NCI-H1092 treated with DMSO at 0.1 percent for 48 hours (cell line): ENCODE data around the gene ECI2.
A peak's percentile ranks its signal among the peaks of the same experiment; 100 is the strongest.
"Not testable (repeated sequence)": the region's sequence is repeated elsewhere in the genome, so short reads cannot be mapped to it uniquely, and the experiment has no call there.

ENCODE experiments used
- DNase-seq: peaks from one replicate; lab custom pipeline; 2025; lab: John Stamatoyannopoulos, UW

Gene ECI2

DNA sequence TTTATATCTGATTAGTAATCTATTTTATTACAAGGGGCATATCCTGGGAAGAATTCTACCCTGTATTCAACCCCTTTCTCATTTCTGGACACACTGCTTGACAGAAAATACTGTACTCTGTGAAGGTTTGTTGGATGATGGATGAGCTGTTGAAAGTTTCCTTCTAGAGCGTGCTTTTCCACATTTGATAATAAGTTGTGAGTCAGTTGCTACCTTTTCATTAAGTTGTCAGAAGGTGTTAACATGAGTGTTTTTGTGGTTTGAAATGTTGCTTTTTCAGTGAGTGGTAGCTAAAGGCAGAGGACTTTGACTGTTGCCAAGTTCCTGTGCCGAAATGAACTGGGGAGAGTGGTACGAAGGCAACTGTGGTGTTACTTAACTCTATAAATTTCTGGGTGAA is 3.9 kb upstream of the ECI2 start:
- no peak for DNase-seq

DNA sequence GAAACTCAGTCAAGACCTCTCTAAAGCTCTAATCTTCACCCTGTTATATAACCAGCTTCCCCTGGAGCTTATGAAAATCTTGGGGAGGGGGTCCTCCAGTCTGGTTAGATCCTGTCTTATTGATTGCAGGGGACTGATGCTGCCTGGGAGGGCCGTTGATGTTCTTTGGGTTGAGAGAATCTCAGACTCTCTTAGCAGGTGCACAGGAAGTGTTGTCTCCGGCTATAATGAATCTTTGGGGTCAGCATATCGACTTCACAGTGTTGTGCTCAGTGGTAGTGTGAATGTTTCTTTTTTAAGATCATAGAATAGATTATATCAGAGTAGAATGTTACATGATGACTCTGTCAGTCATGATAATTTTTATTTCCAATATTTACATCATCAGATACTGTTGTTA is 2.8 kb upstream of the ECI2 start:
- DNase-seq = no peak

DNA sequence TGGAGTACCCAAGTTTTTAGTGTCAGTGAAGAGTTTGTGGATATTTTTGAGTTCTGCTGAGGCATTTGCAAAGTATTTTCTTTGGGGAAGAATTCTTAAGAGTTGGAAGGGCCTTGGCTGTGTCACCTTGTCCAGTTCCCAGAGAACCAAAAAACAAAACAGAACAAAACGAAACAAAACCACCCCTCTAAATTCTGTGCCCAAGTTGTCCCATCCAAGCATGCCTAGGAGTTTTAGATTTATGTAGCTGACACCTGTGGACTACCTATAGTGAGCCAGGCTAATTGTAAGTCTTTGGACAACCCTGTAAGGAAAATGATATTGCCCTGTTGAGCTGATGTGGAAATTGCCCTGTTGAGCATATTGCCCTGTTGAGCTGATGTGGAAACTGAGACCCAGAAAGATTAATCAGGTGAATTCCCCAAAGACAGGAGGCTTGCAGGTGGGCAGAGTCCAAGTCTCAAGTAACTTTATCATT is 1.0 kb upstream of the ECI2 start:
- no peak for DNase-seq

DNA sequence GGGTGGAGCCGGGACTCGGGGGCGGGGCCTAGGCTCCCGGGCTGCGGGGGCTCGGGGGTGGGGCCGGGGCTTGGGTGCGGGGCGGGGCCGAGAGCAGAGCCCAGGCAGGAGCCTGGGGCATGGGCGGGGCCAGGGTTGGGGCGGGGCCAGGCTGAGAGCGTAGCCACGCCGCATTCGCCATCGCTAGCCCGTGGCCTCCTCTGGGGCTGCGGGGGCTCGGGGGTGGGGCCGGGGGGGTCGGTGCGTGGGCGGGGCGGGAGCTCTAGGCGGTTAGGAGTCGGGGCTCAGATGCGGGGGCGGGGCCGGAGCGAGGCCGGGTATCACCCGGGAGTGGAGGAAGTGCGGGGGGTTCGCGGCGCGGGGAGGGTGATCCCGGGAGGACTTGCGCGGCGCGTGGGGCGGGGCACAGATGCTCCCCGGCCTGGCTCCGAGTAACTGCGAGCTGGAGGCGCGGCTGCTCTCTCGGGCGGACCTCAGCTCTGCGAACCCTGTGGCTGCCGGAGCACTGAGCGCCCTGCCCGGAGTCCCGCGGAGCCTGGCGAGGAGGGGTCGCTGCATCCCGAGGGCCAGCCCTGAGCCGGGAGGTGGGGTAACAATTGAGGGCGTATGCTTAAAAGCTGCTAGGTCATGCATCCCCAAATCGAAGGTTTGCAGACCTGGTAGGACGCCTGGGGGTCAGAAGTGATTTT is 434 bp upstream of the ECI2 start:
- peak; percentile 61 for DNase-seq

DNA sequence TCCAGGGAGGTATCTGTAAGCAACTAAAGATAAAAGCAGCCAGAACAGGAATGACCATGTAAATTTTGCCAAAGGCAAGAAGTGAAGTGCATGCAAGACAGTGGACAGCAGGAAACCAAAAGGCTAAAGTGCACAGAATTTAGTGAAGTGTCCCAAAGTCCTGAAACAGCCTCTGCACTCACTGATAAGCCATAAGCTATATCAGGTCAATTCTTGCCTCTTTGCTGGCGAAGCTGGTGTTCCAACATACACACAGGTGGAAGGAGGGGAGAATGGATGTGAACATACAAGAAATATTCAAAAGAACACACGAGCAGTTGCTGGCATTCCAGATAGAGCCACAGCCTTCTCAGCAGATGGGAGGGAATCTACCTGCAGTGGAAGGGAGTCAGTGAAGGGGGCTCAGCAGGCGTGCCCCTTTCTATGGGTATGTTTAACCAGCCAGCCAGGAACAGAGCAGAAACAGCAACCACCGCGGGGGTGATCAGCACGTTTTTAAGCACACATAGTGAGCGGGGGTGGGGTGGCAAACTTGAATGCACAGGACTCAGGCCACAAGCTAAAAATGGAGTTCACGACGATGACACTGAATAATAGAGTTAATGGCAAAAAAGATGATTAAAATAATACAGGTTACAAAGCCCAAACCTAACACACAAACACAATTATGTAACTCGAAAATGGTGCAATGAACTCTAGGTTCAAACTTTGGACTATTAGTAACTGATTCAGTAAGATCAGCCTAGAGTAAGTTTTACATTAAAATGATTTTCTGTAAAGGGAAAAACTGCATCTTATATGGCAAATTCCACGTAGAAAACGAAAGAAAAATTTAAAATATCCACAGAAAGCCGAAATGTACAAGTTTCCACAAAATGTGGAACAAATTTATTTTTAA is 1.2 kb downstream of the ECI2 start:
- DNase-seq = no peak

DNA sequence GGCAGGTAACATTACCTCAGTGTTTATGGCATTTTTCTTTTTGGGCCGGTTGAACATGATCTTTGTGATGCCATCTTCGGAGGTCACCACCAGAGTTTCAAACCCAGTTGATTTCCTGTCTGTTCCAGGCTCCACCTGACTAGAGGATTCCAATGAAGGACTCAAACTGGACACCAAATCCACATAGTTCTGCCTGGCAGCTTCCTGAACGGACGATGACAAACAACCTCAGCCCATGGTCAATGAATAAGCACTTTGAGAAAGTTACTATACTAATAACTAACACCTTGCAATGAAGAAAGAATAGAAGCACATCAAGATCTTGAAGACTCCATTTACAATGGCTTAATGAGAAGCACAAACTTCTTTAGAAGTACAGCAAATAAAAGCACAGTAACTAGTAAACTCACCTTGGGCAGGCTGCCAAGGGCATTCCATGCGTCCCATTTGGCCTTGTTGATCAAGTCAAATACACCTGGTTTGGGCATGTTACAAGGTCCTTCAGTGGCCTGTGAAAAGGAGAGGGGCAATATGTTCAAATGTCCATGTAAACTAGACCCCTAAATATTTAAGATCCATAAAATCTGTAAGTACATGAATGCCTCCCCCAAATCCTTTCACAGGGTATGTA is 4.9 kb downstream of the ECI2 start:
- no peak for DNase-seq

DNA sequence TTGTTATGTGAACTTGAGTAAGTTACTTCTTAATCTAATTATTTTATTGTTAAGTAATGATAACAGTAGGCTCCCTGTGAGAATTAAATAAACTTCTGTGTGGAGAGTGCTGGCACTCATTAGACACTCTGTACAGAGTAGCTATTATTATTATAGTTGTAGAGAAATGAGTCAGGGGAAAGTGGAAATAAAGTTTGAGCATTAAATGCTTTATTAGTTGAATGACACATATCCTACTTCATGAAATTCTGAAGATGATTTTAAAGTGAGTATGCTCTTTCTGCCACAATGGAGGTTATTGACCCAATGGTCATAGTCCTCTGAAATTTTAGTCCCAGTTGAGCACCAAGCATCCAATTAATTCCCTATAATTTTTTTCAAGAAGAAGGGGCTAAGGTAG is 5.9 kb downstream of the ECI2 start:
- DNase-seq = no peak

DNA sequence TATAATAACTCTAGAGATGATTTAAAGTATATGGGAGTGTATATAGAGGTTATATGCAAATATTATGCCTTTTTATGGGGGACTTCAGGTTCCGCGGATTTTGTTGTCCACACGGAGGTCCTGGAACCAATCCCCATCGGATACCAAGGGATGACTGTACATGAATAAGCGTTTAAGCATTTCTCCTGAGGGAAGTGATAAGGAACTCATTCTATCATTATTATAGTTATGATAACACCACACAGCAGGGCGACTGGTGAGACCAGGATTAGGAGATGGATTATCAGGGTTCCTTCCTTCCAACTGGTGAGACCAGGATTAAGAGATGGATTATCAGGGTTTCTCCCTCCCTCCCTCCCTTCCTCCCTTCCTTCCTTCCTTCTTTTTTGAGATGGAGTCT is 6.6 kb downstream of the ECI2 start:
- DNase-seq = no peak

DNA sequence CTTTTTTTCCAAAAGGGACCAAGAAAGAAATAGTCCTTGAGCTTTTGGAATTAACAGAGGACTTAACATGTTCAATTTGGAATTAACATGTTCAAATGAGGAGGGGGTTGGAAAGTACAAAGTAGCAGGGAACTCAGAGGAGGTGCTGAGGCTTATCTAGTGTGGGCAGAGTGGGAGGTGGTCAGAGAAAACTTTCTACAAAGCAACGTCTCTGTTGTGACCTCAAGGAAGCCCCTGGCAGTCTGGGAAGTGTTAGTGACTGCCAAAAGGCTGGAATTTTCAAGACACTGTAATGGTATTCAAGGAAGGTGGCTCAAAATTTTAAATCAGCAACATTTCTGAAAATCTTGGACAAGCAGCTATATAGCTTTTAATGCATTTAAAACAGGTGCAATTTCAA is 7.3 kb downstream of the ECI2 start:
- no peak for DNase-seq

DNA sequence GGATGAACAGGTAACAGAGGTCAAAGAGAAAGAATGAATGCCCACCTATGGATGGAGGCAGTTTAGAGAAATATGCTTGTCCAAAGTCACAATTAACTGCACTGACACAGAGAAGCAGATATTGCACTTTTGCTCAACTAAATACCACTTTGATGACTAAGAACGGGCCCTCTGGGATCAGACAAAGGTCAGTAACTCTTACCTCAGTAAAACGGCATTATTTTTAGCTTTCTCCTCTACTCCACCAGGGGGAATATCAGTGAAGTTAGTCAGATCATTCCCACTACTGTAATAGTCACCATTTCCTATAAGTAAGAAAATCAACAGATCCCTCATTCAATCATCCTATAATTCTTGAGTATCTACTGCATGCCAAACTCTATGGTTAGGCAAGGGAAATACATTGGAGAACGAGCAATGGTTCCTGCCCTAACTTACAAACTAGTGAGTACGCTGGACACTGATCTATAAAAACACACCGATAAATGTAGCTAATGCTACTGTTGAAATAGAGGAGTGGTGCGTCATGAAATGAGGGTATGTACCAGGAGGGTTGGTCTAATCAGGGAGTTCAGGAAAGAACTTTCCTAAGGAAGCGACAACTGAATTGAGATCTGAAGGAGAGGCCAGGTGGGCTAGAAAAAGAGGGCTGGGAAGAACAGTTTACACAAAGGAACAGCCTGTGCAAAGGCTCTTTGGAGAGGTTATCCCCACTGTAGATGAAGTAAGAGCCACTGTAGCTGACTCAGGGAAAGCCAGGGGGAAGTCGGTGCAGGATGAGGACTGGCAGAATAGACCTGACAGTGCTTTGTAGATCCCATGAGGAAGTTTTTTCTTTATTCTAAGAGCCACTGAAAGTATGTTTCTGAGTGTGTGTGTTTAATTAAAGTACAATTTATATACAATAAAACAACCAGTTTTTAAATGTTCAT is 9.2 kb downstream of the ECI2 start:
- no peak for DNase-seq

DNA sequence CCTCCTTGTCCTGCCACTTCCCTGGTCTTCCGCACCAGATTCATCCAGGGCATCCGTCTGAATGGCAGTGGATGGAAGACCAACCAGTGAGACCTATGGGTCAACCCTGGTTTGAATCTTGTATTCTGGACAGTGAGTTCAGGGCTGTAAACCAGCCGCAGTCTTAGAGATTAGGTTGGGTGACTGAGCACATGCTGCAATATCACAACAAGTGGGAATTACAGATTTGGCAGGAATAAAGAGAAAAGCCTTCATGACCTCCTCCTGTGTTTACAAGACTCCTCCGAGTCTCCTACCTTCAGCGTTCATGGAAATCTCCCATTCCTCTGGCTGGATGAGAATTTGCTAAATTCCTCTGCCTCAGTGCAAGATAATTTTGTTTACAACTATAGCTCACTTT is 9.9 kb downstream of the ECI2 start:
- no peak for DNase-seq

DNA sequence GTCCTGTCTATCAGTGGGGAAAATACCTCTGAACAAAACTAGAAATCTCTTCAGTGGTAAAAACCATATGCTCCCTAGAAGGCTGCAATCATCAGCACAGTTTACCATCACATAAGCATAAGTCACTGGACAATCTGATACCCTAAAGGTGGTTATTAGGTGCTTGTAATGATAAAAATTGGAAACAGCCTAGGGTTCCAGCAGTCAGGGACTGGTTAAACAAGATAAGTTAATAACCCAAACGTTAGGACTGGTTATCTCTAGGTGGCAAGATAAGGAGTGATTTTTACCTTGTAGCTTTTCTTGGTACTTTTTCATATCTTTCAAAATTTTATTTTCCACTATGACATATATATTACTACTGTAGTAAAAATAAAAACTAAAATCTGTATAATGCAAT is 11.0 kb downstream of the ECI2 start:
- no peak for DNase-seq

DNA sequence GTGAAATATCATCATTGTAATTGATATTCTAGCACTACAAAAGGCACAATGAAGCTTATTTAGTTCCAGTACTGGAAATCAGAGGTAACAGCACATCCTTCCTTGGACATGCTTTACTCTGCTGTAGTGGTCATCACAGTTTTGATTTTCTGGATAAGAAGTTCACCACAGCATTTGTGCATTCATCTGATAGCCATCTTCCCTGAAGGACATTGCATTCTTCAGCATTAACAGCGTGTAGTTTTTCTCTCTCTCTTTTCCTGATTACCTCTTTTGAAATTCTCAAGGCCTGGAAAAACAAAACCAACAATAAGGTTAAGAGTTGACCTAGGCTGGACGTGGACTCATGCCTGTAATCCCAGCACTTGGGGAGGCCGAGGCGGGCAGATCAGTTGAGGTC is 19.6 kb downstream of the ECI2 start:
- DNase-seq = no peak

DNA sequence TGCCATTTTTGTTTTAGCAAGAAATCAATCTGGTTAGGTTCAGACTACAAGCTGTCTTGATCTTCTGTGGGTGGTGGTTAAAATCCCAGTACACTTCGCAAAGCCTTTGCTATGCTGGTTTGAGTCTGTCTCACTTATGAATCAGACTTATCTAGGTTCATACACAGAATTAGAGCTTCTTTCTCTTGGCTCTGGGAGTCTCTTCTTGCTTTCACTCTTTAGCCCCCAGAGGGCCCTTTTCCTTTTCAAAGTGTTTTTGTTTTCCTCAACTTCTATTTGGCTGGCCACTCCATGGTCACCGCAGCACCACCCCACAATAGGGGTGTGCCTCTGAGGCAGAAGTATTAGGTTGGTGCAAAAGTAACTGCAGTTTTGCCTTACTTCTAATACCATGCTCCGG is 21.3 kb downstream of the ECI2 start:
- no peak for DNase-seq

DNA sequence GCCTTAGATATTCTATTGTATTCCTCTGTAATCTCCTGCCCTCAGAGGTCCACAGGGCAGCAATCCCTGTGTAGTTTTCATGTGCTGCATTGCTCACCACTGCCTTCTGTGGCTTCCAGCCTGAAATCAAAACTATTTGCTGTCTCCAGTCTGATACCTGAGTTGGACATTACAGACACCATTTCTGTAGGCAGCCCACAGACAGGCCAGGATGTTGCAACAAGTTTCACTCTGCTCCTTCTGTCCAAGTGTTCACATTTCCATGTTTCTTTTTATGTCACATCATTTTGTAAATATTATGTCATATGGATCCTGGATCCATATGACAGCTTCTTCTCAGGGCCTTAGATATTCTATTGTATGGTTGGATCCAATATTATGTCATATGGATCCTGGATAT is 21.7 kb downstream of the ECI2 start:
- no peak for DNase-seq

DNA sequence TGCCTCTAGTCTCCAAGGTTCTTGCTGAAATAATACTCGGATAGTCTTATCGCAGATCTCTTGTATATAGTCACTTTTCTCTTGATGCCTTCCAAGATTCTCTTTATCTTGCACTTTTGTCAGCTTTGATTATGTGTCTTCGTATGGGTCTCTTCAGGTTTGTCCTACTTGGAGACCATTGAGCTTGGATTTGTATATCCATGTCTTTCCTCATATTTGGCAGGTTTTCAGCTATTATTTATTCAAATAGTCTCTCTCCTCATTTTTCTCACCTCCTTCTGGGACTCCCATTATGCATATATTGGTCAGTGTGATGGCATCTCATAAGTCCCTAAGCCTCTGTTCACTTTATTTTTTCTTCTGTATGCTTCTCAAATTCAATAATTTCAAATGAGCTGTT is 23.0 kb downstream of the ECI2 start:
- DNase-seq = no peak

DNA sequence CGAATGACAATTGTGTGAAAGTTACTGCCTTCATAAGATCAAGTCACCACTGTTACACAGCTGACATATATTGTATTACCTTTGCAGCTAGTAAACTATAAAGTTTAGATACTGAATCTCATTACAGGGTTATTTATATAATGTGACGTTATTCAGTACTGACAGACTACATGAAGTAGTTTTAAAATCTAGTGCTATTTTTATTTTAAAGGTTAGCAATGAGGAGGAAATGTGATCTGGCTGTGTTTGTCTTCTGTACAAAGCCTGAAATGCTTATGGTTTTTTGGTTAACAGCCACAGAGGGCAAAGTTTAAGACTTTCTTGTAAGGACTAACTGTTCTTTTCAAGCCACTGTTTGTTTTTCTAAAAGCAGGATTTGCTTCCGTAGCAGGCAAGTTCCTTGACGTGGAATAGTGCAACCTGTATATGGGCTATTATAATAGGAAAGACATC is 26.0 kb downstream of the ECI2 start:
- not testable (repeated sequence) for DNase-seq

DNA sequence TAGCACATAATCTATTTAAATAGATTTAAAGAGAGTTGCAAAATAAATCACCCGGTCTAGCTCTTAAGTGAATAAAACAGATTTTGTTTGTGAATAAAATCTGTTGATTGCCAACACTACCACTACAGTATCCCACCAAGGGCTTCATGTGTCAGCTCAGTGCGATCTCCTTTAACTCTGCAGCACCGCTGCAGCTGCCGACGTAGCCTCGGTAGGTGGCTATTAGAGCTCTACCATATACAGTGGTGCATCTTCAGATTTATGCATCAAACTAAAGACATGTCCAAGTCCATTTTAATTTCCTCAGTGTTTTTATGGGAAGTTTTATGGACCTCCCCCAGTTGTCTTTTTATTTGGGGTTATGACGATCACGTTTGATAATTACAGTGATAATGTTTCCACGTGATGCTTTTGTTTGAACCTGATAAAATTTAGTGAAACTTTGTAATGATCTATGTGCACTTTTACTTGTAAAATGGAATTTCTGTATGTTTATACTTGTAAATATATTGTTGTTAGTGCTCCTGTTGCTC is 26.7 kb downstream of the ECI2 start:
- DNase-seq = no peak

DNA sequence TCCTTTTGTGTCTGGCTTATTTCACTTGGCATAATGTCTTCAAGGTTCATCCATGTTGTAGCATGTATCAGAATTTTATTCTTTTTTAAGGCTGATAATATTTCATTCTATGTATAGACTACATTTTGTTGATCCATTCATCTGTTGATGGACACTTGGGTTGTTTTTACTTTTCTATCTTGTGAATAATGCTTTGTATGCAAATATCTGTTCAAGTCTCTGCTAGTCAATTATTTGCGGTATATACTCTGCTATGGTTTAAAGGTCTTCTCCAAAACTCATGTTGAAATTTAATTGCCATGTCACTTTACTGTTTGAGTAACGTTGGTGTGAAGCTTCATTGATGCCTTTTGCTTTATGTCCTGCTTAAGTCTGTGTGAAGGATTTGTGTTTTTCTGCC is 27.5 kb downstream of the ECI2 start:
- DNase-seq = no peak

DNA sequence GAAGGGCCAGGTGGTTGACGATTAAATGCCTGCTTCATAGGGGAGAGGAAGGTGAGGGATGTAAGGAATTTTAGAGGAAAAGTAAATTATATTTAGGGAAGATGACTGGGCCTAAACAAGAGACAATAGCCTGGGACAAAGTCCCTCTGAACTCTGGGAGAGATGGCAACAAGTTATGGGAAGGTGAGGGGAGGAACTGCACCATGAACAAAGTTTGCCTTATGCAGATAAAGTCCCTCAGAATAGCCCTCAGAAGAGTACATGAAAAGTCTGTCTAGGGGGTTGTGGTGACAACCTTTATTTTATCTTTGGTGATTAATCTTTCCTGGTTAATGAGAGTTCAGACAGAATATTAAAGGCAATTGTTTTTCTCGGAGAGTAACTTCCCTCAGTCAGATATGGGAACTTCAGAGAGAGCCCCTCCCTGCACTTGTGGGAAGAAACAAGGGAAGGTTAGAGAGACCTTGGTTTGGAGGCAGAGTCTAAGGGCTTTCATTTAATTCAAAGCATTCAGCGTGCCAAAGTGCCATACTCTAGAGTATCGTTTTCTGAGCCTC is 29.3 kb downstream of the ECI2 start:
- no peak for DNase-seq

DNA sequence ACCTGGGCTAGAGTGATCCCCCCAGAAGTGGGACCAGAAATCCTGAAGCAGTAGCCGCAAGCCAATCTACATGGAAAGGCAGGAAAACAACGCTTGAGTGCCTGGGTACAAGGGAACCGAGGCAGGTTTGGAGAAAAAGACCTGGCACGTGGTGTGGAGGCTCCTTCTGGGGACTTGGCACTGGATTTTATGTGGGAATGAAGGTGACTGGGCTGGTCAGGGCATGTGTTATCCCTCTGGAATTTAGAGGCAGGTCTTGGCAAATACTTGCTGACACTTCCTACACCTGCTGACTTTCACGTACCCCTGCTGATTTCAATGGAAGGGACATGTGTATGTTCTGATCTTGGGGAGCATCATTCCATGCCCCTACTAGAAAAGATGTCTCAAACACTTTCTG is 31.4 kb downstream of the ECI2 start:
- DNase-seq = no peak
